HG03565 (cell line): ENCODE results near the gene ZMIZ2.
A peak's percentile ranks its signal among the peaks of the same experiment; 100 is the strongest.
"Not testable (repeated sequence)": the region's sequence is repeated elsewhere in the genome, so short reads cannot be mapped to it uniquely, and the experiment has no call there.

ENCODE experiments used
- ATAC-seq: cut with Tn5 transposase; IDR thresholded peaks from one replicate; pipeline ENCODE4 v1.9.1; 2021; ENCODE audit warnings: mild to moderate bottlenecking, moderate library complexity; ENCODE audit not compliant: unreplicated experiment

ZMIZ2 gene

DNA sequence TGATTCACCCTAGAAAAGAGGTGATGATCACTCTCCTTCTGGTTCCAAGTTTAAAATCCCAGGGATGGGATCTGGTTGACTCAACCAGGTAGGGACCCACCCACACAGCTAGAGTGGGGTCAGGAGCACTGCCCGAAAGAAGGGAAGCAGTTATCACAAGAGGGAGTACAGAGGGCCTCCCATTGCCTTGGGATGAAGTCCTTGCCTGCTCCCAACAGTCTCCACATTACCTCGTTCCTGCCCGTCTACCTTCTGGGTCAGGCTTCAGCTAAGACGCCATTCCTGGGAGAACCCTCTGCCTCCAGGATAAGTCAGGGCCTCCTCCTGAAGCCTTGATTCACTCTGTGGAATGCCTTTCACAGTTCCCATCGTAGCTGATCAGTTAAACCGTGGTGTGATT is 23.8 kb downstream of the ZMIZ2 start:
- no peak for ATAC-seq

DNA sequence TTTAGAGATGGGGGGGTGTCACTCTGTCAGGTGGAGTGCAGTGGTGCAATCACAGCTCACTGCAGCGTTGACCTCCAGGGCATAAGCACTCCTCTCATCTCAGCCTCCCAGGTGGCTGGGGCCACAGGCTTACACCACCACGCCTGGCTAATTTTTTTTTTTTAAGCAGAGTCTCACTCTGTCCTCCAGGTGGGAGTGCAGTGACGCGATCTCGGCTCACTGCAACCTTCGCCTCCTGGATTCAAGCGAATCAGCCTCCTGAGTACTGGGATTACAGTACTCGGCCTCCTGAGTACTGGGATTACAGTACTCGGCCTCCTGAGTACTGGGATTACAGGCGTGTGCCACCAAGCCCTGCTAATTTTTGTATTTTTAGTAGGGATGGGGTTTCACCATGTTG is 24.2 kb downstream of the ZMIZ2 start:
- no peak for ATAC-seq

DNA sequence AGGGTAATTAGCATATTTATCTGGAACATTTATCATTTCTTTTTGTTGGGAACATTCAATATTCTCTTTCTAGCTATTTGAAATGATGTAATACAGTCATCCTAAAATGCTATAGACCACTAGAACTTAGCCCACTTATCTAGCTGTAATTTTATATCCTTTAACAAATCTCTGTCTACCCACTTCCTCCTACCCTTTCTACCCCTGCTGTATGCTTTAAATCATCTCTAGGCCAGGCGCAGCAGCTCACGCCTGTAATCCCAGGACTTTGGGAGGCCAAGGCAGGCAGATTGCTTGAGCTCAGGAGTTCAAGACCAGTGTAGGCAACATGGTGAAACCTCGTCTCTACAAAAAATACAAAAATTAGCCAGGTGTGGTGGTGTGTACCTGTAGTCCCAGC is 25.8 kb downstream of the ZMIZ2 start:
- ATAC-seq = not testable (repeated sequence)

DNA sequence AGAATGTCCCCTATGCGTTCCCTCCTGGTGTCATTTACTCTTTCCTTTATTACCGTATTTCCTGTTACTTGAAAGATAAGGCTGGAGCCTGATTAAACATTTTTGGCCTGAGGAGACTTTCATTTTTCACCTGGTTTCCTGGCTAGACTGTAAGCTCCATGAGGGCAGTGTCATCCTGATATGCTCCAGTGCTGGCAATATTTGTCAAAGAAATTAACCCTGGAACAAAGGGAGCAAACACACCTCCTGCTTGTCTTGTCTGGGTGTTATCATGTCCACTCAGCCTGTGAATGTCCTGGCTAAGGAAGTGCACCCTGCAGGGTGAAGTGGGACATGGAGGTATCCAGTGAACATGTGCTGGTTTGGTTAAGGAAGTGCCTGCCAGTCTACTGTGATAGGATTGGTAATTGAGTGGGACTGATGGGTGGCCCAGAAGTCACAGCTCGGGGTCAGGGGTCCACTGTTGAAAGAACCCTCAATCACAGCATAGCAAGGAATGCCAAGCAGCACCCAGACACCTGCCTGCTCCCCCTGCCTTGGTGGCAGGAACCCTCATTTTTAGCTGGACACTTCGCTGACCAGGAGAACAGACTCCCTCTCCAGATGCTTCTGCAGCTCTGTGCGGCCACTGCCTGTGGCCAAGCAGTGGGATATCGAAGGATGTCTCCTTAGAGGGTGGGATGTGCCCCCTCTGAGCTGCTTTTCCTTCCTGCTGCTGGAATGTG is 26.9 kb downstream of the ZMIZ2 start:
- no peak for ATAC-seq

DNA sequence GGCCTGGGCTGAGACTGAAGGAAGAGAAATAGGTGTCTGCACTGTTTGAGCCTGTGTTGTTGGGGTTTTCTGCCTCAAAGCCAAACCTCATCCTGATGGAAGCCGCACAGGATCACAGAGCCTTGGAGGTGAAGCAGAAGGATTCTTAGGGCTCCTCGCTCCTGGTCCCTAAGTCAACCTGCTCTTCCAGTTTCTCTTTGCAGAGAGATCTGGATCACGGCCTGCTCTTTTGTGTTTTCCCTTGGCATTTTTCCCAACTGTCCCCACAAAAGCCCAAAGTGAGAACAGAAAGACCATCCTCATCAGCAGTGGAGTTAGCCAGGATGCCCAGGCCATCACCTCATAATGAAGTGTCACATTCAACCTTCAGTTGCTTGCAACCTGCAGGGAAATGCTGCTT is 27.6 kb downstream of the ZMIZ2 start:
- ATAC-seq = no peak

DNA sequence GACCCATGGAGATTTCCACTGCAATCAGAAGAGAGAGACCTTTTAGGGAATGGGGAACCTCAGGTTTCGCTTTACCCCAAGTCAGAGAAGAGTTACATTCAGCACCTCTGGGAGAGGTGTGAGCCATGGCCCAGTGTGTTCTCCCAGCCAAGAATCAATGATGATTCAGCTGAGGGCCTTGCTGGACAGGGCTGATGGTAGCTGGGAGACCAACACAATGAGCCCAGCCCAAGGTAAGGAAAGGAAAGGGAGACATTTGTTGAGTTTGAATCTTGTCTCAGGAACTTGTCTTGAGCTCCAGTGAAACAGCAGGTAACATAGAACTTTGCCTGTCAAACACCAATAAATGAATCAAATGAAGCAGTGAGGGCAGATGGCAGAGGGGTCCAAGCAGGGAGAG is 33.8 kb downstream of the ZMIZ2 start:
- no peak for ATAC-seq

DNA sequence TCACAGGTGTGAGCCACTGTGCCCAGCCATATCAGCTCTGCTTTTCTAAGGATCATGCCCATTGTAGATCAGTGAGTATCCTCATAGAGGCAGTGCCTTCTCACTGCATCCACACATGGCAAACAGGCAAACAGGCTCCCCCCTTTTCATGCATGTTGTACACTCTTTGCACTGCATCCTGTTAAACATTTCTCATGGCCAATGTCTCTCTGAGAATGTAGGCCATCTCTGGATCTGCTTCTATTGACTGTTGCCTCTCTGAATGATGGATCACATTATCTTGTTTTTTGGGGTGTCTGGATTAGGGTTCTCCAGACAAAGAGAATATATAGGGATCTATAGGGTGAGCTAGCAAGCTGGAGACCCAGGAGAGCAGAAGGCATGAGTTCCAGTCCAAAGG is 34.8 kb downstream of the ZMIZ2 start:
- ATAC-seq = no peak

DNA sequence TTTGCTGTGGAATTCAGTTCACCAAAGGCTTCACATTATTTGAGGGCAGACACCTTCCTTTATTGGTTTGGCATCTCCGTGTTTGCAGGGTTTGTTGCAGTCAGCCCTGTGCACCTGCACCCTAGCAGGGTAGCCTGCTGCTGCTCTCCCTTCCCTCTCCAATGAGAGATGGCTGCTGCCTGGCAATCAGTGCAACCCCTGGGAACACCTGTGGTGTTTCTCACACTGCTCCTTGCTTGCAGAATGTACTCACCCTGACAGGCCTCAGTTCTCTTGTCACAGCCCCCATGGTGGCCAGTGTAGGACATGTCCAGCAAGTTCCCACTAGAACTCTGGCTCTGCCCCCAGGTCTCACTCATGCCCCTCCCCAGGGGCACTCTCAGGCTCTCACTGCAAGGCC is 35.7 kb downstream of the ZMIZ2 start:
- ATAC-seq = no peak

DNA sequence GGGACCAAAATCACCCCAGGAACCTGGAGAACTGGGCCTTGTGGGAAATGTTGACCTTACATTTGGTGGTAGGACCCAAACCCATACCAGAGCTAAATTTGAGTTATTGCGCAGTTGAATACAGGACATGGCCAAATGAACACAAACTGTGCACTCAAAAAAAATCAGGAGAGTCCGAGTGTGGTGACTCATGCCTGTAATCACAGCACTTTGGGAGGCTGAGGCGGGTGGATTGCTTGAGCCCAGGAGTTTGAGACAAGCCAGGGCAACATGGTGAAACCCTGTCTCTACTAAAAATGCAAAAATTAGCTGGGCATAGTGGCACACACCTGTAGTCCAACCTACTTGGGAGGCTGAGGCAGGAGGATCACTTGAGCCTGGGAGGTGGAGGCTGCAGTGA is 36.6 kb downstream of the ZMIZ2 start:
- not testable (repeated sequence) for ATAC-seq

DNA sequence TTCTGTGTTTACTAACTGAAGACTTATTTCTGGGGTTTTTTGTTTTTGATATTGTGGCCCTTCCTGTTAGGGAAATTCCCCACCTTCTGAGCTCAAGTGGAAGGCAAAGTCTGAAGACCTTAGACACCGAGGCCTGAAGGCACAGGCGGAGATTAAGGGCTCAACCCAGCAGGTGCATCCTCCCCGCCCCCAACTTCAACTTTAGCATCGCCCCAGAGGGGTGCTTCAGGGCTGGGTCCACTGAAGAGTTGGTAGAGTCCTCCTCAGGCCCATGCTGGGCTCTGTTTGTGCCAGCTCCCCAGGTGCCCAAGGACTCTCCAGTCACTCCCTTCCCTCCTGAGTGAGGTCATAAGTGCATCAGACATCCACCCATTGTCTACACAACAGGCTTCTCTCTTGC is 38.4 kb downstream of the ZMIZ2 start:
- ATAC-seq = no peak

DNA sequence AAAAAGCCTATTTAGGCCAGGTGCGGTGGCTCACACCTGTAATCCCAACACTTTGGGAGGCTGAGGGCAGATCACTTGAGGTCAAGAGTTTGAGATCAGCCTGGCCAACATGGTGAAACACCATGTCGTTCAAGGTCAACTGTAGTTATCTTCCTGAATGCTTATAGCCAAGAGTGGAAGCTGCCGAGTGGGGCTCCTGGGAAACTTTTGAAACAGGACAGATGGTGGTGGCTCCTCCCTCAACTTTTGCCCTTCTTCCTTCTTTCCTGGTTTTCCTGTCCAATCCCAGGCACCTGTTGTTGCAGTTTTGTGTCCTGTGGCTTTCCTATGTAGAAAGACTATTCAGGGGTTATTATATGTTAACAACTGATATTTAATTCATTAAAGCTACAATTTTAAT is 39.1 kb downstream of the ZMIZ2 start:
- ATAC-seq = no peak

DNA sequence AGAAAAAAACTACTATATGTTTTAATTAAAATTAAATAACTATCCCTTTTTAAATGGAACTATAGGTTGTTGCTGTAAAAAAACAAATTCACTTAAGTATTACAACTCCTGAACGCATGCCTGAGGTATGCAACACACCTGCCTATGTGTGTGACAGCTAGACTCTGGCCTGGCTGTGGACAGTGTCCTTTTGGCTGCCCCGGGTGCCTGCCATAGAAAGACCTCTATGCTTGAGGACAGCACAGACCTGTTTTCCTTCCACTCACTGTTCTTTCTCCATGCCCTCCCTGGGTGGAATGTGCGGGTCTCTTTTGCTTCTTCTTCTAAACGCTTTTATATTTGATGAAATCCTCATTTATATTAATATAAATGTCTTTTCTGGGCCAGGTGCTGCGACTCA is 41.3 kb downstream of the ZMIZ2 start:
- no peak for ATAC-seq

DNA sequence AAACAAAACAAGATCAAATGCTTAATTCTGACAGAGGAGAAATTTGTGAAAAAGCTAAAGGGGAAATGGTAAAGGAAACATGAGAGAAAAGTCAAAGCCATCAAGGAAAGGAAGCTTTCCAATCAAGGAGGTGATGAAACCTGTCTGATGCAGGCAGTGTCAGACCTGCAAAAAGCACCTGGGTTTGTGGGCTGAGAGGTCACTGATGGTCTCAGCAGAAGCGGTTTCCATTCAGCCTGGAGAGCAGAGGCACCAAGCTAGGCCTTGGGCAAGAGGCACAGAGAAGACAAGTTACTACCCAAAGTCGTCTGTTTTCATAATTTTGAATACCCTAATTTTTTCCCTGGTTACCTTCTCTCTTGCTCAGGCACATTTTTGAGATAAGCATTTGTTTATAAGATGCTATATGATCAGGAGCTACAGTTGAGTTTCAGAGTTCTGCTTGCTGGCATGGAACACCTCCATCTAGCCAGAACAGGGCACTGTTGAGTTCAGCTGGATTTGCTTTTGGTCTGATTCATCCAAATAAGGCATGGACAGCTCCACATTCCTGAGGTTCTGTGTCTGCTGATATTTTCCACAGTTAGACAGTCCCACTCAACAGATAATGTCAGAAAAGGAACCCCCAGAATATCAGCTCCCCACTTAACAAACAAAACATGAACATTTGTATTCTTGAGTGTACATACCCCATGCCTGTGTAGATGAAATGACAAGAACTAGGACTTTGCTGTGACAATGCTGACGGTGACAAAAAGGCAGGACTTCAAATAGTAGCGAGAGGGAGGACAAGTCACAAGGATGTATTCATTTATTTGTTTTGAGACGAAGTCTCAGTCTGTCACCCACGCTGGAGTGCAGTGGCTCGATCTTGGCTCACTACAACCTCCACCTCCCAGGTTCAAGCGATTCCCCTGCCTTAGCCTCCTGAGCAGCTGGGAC is 42.9 kb downstream of the ZMIZ2 start:
- no peak for ATAC-seq

DNA sequence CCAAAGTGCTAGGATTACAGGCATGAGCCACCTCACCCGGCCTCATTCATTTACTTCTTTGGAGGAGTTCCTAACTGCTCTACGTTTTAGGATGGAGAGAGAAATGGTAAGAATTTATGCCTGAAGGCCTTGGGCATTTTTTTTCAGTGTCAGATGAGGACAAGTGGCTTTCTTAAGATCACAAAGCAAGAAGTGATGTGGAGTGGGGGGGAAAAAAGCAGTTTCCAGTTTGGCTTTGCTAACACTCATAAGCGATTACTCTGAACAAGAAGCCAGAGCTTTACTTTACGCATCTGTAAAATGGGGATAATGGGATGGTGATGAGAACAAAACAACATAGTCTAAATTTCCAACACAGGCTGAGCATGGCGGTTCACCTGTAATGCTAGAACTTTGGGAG is 45.3 kb downstream of the ZMIZ2 start:
- no peak for ATAC-seq

DNA sequence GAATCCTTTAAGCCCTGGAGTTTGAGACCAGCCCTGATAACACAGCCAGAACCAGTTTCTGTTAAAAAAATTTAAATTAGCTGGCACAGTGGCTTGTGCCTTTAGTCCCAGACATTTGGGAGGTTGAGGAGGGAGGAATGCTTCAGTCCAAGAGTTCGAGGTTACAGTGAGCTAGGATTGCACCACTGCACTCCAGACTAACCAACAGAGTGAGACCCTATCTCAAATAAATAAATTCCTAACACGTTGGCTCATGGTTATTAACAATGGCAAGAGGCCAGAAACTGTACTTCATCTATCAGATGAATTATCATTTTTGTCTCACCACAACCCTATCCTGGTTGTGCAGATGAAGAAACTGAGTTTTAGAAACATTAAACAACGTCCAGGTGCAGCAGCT is 45.7 kb downstream of the ZMIZ2 start:
- no peak for ATAC-seq

DNA sequence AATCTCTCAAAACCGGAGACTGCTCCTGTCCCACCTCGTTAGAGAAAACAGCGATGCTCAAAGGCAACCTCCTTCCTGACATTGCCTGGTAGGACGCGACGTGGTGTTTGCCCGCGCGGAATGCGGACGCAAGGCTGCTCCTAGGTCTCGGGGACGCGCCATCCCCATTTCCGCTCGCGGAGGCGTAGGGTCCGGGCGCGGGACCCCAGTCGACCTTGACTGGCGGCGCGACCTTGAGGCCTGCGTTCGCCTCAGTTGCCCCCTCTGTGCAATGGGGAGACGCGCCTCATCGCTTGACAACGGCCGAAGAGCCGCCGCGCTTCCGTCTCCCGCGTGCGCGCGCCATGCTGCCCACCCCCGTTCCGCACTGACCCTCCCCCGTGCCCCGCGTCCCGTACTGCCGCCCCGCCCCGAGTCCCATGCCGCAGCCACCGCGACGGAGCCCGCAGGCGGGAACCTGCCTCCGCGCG is 47.4 kb downstream of the ZMIZ2 start:
- ATAC-seq = peak; percentile 18

DNA sequence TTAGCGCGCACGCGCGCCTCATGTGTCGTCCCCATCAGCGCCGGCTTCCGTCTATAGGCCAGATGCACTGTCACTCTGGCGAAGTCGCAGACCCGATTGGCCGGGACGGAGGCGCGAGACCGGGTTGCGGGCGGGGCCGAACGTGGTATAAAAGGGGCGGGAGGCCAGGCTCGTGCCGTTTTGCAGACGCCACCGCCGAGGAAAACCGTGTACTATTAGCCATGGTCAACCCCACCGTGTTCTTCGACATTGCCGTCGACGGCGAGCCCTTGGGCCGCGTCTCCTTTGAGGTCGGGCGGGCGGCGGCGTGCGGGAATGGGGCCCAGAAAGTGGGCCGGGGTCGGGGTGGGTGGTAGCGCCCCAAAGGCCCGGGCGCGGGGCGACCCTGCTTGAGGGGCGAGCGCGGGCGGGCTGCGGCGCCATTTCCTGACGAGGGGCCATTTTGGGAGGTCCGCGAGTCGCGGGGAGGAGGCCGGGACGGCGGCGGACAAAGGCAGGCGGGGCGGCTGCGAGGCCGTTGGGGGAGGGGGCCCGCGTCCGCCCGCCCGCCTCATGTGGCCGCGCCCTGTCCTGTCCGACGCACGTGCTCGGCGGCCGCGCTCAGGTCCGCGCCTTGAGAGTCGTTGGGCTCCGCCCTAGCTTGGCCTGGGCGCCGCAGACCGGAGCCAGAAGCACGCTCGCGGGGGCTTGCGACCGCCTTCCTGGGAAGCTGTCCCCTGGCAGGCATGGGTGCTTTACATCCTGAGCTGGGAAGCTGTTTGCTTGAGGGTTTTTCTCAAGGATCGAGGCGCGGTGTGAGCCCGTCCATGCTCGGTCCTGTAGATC is 48.1 kb downstream of the ZMIZ2 start, which contains the start of gene PPIA:
Gene PPIA, plus strand, starts transcription at position 178 of the 825 bp plus-strand sequence. Its CDS starts 44 bp downstream, at position 222.
- ATAC-seq = peak; percentile 82

DNA sequence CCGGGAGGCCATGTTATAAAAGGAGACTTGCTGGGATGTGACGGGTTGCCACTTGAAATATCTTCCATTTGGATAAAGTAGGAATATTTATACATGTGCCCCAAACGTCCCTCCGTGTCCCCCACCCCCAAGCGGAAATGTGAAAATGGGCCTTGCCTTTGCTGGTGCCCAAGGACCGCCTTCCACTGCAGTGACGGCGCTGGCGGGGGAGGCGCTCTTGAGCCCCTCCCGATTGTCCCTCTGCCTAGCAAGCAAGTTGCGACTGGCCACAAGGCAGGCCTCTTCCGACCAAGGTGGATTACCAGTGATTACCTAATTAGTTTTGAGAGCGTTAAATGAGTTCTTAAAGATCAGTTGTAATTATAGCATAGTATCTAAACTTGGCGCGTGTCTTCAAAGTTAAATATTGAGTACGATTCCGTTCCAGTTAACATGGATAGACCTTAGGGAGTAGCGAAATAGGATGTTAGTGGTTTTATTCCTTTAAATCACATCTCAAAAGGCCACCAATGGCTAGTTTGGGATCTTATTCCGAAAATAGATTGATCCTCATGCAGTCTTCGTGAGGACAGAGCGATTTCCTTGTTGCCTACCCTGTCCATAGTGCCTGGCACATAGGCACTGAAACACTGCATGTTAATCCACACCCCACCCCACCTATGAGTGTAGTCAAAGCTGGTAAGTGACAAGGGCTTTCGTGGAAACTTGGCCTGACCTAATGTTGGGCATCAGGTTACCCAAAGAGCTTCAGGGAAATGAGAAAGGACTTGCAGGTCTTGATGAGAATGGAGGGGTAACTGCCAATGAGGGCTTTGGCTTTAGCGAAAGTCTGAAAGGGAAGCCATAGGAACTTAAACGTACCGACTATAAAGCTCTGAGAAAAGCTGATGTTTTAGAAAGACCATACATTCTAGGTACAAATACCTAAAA is 48.9 kb downstream of the ZMIZ2 start:
- ATAC-seq = peak; percentile 36

DNA sequence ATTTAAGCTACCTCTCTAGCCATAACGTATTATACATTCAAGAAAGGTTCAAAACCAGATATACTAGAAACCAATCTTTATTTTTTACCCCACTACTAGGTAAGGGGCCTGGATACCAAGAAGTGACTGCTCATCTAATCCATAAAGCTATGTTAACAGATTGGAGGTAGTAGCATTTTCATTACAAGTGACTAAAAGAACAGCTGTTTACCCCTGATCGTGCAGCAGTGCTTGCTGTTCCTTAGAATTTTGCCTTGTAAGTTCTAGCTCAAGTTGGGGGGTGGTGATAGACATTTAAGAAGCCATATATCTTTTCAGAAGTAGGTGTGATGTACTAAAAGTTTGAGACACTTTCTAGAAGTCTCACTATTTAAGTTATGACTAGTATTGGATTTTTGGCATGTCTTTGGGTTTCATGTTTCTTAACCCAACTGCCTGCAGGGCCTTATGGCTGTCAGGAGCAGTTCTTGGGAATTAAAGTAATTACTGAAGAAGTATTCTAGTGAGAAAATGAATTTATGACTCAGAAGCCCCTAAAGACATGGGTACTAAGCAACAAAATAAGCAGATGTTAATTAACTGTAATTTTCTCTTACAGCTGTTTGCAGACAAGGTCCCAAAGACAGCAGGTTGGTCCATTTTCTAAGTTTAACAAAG is 50.1 kb downstream of the ZMIZ2 start:
- ATAC-seq = no peak
